GM21576 (cell line): ENCODE data around the gene CADM1.

Experiments
- ATAC-seq: cut with Tn5 transposase; IDR thresholded peaks from one replicate; pipeline ENCODE4 v1.9.1; 2021; ENCODE audit warnings: mild to moderate bottlenecking, moderate library complexity; ENCODE audit not compliant: unreplicated experiment

The CADM1 gene

DNA sequence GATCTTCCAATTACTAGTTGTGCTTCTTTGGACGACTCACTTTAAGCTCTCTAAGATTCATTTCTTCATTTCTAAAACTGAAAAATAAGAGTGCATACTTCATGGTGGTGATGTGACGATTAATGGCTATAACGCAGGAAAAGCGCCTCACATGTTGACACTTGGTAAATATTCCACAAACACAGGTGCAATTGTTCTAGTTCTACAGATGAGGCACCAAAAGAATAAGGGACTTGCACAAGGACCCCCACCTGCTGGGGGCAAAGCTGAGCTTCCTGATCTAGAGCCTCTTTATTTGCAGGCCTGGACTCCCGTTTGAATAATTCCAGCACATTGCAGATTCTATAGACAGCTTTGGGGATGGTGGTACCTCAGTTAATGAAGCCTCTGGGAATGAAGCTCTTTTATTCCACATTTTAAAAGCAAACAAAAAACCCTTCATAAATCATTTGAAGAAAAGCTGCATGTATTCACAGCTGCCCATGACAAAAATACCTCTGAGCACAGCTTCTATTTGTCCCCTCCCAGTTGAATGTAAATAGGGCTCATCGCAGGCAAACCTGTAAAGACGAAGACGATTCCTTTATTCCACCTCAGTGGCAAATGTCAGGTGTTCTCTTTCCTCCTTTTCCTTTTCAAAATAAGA lies 14.9 kb upstream of the CADM1 start:
- ATAC-seq = no peak

GRCh38 chr11:115515647-115516395 lies 11.6 kb upstream of the CADM1 start:
- ATAC-seq = no peak

DNA sequence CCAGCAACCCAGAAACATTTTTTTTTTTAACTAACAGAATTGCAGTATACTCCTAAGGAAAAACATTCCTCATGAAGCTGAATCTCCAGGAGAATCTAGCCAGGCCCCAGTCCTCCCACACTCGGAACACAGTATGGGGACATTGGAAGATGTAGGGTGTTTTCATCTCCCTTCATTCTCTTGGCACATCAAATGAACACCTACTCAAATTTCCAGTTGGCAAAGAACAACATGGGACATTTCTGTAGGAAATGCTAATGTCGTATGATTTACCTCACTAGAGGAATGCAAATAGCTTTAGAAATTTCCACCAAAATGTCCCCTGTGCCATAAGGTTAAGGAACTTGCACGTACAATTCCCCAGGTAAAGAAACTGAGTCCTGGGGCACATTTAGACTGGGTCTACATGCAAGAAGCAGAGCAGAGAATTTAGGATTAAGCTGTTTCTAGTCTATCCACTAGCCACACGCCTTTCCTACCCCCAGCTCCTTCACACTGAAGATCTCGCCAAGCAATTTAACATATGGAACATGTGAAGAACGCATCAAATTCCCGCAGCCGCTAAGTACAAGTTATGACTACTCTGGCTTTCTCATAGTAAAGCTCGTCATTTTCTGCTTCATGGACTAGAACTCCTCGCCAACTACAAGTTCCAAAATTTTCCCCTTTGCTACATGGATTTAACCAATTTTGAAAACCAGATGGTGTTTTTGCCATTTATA lies 2.9 kb upstream of the CADM1 start:
- no peak for ATAC-seq

GRCh38 chr11:115505175-115505574 lies 960 bp upstream of the CADM1 start:
- no peak for ATAC-seq

DNA sequence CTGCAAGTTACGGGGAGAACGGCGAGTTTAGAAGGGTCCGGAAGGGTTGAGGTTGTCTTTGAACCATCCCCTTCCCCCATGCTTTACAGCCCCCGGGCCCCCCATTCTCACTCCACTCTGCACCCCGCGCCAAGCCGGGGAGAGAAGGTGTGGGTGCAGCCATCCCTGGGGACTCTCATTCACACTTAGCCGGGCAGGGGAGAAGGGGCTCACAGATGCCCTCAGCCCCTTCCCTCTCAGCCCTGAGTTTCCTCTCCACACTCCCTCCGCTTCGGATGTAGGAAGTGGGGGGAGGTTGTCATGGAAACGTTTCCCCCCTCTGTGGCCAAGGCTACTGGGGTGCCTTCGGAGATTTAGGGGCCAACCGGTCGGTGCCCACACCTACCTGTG lies 334 bp downstream of the CADM1 start:
- ATAC-seq = no peak

DNA sequence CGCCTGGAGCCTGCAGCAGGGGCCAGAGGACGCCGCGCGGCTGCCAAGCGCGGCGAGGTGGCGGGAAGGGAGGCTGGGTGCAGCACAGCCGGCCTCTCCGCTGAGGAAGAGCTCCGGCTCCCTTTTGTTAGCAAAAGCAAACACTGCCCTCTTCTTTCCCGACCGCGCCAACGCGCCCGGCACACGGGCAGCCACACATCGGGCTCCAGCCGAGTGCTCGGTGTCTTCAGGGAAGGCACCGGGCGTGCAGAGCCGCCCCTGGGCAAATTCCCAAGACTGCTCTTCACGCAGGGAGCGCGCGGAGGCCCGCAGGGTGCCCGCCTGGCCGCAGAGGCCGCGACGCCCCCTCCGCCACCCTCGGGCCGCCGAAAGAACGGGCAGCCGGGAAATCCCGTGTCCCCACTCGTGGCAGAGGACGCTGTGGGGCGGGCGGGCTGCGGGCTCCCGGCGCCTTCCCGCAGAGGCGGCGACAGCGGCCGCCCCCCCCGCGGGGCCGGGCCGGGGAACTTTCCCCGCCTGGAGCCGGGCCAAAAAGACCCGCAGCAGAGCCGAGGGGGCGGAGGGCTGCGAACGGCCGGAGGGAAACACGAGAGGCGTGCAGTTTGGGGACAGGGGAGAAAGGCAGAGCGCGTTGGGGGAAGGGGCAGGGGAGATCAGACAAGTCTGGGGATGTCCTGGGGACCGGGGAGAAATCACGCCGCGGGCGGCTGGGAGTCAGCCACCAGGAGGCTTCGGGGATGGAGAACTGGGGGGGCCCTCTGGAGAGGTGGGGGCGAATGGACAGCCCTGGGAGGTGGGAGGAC lies 931 bp downstream of the CADM1 start:
- ATAC-seq = no peak

GRCh38 chr11:115502636-115503082 lies 1.6 kb downstream of the CADM1 start:
- no peak for ATAC-seq

GRCh38 chr11:115501893-115502589 lies 2.2 kb downstream of the CADM1 start:
- ATAC-seq = no peak

- ATAC-seq = no peak
Observed at GRCh38 chr11:115501502-115501892, 2.7 kb downstream of the CADM1 start.

GRCh38 chr11:115500547-115501501 lies 3.4 kb downstream of the CADM1 start:
- ATAC-seq = no peak

- ATAC-seq = no peak
Observed at GRCh38 chr11:115499891-115500290, 4.3 kb downstream of the CADM1 start.

- ATAC-seq = no peak
Observed at GRCh38 chr11:115499241-115499799, 4.9 kb downstream of the CADM1 start.

DNA sequence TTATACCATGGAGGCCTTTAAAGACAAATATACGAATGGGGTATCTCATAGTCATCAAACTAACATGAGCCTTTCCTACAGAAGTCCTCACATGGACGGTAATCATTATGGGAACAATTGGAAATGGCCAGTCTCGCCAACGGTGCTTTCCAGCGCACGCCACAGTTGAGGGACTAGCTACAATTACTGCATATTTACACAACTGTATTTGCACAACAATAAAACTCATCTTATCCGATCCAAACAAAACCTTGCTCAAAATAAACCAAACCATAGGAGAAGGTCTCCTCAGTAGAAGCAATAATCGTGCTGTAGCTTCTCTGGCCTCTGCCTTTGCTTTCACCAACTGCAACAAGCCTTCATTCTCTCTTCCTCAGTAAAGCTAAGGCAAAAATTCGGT lies 5.9 kb downstream of the CADM1 start:
- ATAC-seq = no peak

- ATAC-seq = no peak
Observed at GRCh38 chr11:115497303-115497702, 6.9 kb downstream of the CADM1 start.

DNA sequence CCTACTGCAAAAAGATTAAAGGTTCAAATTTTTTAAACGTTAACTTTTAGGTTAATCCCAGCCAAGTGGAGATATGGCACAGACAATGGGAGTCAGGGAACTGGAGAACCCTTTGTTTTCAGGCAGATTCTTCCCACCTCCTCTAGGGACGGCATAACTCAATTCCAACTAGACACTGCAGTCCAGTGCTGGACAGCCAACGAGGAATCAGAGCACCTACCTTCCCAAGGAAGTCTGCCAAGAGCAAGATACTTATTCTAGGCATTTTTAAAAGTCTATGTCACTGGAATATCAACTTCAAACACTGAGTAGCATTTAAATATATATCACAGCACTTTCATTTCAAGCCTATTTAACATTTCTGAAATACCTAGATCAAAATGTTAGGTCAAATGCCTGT lies 7.3 kb downstream of the CADM1 start:
- ATAC-seq = no peak

- no peak for ATAC-seq
Observed at GRCh38 chr11:115493905-115494304, 10.3 kb downstream of the CADM1 start.

GRCh38 chr11:115493488-115493887 lies 10.7 kb downstream of the CADM1 start:
- no peak for ATAC-seq

- no peak for ATAC-seq
Observed at GRCh38 chr11:115489466-115489865, 14.7 kb downstream of the CADM1 start.

DNA sequence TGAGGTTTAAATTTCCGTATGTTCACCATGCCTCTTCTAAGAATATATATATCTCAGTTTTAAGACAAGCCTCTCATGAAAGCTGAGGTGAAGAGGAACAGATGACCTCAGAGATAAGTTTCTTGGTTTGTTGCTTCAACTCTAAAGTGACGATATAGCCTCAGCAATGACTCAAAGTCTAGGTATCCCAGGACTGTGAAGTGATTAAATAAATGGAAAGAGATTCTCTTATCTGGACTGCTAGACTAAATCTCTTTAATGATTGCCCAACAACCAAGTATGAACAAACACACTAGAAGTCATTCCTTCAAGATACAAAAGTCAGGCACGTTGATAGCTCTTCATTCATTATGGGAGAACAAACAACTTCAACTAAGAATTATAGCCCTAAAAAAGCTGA lies 15.3 kb downstream of the CADM1 start:
- no peak for ATAC-seq
